ENCODE measurements around the gene MAP2K2.
A peak's percentile ranks its signal among the peaks of the same experiment; 100 is the strongest.

Gene MAP2K2

DNA sequence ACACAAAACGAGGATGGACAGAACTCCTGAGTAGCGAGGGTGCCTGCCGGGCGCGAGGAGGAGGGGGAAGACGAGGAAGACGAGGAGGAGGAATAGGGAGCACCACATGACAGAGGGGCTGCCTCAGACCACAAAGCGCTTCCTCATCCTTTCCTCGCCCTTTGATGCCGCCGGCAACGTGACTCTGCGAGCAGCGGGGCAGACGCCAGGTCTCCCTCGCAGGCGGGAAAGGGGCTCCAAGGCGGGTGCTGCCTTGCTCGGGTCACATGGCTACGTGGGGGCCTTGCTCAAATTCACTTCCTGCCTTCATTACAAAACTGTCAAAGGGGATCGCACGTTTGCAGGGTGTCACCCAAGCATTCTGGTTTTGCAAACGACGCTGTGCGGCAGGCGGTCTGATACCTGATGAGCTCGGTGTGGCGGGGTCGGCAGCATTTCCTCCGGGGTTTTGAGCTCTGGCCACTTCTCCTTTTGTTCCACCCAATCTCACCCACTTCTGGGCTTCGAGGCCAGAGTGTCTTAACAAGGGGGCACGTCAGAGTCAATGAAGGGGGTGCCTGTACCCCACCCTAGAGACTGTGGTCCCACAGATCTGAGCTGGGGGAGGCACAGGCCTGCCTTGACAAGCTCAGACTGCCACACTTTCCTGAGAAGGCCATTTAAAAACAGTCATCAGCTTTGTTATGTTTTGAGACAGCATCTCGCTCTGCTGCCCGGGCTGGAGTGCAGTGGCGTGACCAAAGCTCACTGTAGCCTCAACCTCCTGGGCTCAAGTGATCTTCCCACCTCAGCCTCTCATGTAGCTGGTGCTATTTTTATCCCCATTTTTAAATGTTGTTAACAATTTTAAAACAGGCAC is 14.9 kb downstream of the MAP2K2 start:
- no peaks in the 10 kb centered on the region for H3K27me3 ChIP-seq (ENCODE audit: control insufficient read depth, insufficient read depth, low read length)
- no peaks in the 10 kb centered on the region for H3K4me1 ChIP-seq (ENCODE audit: control insufficient read depth, insufficient read depth, low read length)
- H3K4me3 ChIP-seq (ENCODE audit: low read length), result no peak overlapping the region
- H3K9me3 ChIP-seq (ENCODE audit: control insufficient read depth, low read length), result no peaks in the 10 kb centered on the region
- H3K9ac ChIP-seq (ENCODE audit: low read length), result no peak overlapping the region
- H3K36me3 ChIP-seq (ENCODE audit: control insufficient read depth, insufficient read depth, low read length), result peaks cover 16% of the 10 kb centered on the region

DNA sequence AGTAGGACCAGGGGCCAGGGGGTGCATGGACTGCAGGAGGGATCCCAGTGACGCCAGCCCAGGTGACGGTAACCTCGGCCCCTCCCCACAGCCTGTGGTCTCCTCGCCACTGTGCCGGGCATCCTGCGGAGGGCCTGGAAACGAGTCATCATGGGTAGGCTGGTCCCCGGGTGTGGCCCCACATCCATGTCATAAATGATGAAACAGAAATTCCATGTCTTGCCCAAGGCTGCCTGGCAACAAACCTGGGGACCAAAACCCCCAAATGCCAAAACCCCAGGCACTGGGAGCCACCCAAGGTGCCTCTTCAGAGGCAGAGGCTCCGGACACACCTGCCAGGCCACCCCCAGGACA is 20.9 kb downstream of the MAP2K2 start:
- no peaks in the 10 kb centered on the region for H3K36me3 ChIP-seq (ENCODE audit: control insufficient read depth, insufficient read depth, low read length)
- H3K9ac ChIP-seq (ENCODE audit: low read length), result no peak overlapping the region
- no peak overlapping the region for H3K4me3 ChIP-seq (ENCODE audit: low read length)
- H3K4me1 ChIP-seq (ENCODE audit: control insufficient read depth, insufficient read depth, low read length), result no peaks in the 10 kb centered on the region
- no peaks in the 10 kb centered on the region for H3K9me3 ChIP-seq (ENCODE audit: control insufficient read depth, low read length)
- no peaks in the 10 kb centered on the region for H3K27me3 ChIP-seq (ENCODE audit: control insufficient read depth, insufficient read depth, low read length)

DNA sequence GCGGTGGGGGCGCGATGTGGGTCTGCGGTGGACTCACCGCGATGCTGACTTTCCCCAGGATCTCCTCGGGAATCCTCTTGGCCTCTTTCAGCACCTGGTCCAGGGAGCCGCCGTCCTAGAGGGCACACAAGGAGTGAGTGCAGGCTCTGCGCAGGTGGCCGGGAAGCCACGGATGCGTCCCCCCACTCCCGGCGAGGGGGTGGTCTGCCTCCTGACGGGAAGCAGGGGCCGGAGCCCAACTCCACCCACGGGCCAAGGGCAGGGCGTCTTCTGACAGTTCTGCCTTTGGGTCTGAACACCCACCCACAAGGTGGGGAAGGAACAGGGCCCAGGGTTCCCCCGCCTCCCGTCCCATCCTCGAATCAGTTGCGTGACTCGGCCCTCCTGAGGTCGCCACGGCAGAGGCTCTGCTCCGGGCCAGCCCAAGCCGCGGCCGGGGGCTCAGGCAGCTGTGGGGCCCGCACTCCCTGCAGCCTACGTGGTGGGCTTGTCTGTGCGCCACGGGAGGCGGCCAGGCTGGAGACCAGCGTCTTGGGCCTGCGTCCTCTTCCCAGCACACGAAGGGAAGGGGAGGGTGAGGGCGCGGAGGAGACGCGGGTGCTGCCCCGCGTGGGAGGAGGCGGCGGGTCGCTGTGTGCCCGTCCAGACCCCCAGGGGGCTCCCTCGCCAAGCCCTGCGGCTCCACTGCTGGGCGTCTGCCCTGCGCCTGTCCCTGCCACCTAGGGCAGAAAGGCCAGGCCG is 21.4 kb downstream of the MAP2K2 start:
- Histone ChIP-seq H3K36me3 (ENCODE audit: control insufficient read depth, insufficient read depth, low read length) (no peaks in the 10 kb centered on the region), H3K27me3 (ENCODE audit: control insufficient read depth, insufficient read depth, low read length) (no peaks in the 10 kb centered on the region), H3K4me1 (ENCODE audit: control insufficient read depth, insufficient read depth, low read length) (no peaks in the 10 kb centered on the region), H3K4me3 (ENCODE audit: low read length) (no peak overlapping the region), H3K9ac (ENCODE audit: low read length) (no peak overlapping the region), H3K9me3 (ENCODE audit: control insufficient read depth, low read length) (no peaks in the 10 kb centered on the region)

DNA sequence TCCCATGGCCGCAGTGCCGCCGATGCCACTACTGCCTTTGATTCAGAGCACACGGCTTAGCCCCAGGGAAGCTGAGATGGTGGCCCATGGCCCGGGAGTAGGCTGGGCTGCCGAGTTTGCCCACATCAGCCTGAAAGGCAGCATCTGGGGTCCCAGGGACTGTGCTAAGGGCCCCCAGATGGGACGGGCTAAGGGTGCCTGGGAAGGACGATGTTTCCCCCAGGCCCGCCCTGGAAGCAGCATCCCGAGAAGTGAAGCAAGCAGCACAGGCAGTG is 22.5 kb downstream of the MAP2K2 start:
- H3K4me1 ChIP-seq (ENCODE audit: control insufficient read depth, insufficient read depth, low read length), result peaks cover 4% of the 10 kb centered on the region
- no peak overlapping the region for H3K9ac ChIP-seq (ENCODE audit: low read length)
- H3K9me3 ChIP-seq (ENCODE audit: control insufficient read depth, low read length), result no peaks in the 10 kb centered on the region
- H3K36me3 ChIP-seq (ENCODE audit: control insufficient read depth, insufficient read depth, low read length), result no peaks in the 10 kb centered on the region
- no peaks in the 10 kb centered on the region for H3K27me3 ChIP-seq (ENCODE audit: control insufficient read depth, insufficient read depth, low read length)
- no peak overlapping the region for H3K4me3 ChIP-seq (ENCODE audit: low read length)

DNA sequence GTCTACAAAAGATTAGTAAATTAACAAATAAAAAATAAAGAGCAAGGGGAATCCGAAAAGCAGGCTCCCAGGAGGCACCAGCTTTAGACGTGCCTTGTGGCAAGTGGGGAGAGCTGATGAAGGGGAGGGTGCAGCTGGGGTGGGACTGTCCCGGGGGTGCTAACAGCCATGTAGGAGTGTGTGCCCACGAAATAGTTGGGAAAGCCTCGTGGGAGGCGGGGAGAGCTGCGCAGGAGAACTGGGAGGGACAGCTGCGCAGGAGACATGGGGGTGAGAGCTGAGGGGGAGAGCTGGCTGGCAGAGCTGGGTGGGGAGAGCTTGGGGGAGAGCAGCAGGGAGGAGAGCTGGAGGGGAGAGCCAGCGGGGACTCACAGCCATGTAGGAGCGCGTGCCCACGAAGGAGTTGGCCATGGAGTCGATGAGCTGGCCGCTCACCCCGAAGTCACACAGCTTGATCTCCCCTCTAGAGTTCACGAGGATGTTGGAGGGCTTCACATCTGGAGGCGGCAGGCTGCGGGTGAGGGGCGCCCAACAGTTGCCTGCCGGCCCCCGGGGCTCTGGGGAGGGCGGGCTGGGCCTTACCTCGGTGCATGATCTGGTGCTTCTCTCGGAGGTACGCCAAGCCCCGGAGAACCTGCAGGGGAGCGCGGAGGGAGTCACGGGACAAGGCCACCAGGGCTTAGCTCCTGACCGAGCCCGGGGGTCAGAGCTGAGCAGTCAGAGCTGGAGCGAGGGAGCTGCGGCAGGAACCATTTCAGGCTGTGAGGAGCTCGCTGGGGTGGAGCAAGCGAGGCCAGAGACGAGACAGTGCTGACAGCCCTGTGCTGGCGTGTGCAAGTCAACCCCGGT is 23.1 kb downstream of the MAP2K2 start:
- no peaks in the 10 kb centered on the region for H3K36me3 ChIP-seq (ENCODE audit: control insufficient read depth, insufficient read depth, low read length)
- peaks cover 9% of the 10 kb centered on the region for H3K4me1 ChIP-seq (ENCODE audit: control insufficient read depth, insufficient read depth, low read length)
- H3K9ac ChIP-seq (ENCODE audit: low read length), result no peak overlapping the region
- H3K27me3 ChIP-seq (ENCODE audit: control insufficient read depth, insufficient read depth, low read length), result no peaks in the 10 kb centered on the region
- no peaks in the 10 kb centered on the region for H3K9me3 ChIP-seq (ENCODE audit: control insufficient read depth, low read length)
- H3K4me3 ChIP-seq (ENCODE audit: low read length), result no peak overlapping the region

GRCh38 chr19:4099041-4099764 is 24.7 kb downstream of the MAP2K2 start:
- H3K9ac ChIP-seq (ENCODE audit: low read length), result no peak overlapping the region
- H3K9me3 ChIP-seq (ENCODE audit: control insufficient read depth, low read length), result no peaks in the 10 kb centered on the region
- no peaks in the 10 kb centered on the region for H3K36me3 ChIP-seq (ENCODE audit: control insufficient read depth, insufficient read depth, low read length)
- no peaks in the 10 kb centered on the region for H3K27me3 ChIP-seq (ENCODE audit: control insufficient read depth, insufficient read depth, low read length)
- peaks cover 26% of the 10 kb centered on the region for H3K4me1 ChIP-seq (ENCODE audit: control insufficient read depth, insufficient read depth, low read length)
- H3K4me3 ChIP-seq (ENCODE audit: low read length), result no peak overlapping the region

DNA sequence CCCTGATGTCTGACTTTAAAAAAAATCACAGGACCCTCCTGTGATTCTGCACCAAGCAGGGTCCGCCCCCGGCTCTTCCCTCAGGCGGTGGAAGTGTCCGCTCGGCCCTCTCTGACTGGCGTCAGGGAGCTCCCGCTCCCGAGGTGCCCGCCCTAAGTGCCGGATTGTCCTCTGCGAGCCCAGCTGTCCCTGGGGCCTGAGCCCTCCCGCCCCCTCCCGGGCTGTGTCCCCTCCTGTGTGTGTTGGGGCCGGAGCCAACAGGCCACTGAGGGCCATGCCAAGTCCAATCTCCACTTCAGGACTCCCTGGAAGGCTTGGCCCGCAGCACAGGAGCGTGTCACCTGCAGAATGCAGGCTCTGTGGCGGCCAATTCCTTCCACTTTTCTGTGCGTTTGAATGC is 25.4 kb downstream of the MAP2K2 start:
- Histone ChIP-seq H3K4me1 (ENCODE audit: control insufficient read depth, insufficient read depth, low read length) (peaks cover 31% of the 10 kb centered on the region), H3K27me3 (ENCODE audit: control insufficient read depth, insufficient read depth, low read length) (no peaks in the 10 kb centered on the region), H3K9ac (ENCODE audit: low read length) (no peak overlapping the region), H3K36me3 (ENCODE audit: control insufficient read depth, insufficient read depth, low read length) (no peaks in the 10 kb centered on the region), H3K9me3 (ENCODE audit: control insufficient read depth, low read length) (no peaks in the 10 kb centered on the region), H3K4me3 (ENCODE audit: low read length) (no peak overlapping the region)

DNA sequence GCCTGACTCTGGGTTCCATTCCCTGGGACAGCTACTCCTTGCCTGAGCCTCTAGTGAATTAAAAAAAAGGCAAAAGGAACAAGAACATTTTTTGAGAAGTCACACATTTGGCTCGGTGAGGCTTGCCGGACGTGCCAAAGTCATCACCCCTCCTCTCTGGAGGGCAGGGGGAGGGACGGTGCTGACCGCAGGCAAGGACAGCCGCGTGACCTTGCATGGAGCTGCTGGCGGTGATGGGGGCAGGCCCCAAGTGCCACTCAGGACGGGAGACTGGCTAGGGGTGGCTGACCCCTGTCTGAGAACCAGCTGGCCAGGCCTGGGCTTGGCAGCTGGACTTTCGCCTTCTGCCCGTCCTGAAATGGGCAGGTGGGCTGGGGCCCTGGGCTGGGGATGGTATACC is 26.4 kb downstream of the MAP2K2 start:
- Histone ChIP-seq H3K36me3 (ENCODE audit: control insufficient read depth, insufficient read depth, low read length) (no peaks in the 10 kb centered on the region), H3K4me1 (ENCODE audit: control insufficient read depth, insufficient read depth, low read length) (peaks cover 31% of the 10 kb centered on the region), H3K9ac (ENCODE audit: low read length) (no peak overlapping the region), H3K4me3 (ENCODE audit: low read length) (no peak overlapping the region), H3K9me3 (ENCODE audit: control insufficient read depth, low read length) (no peaks in the 10 kb centered on the region), H3K27me3 (ENCODE audit: control insufficient read depth, insufficient read depth, low read length) (no peaks in the 10 kb centered on the region)

DNA sequence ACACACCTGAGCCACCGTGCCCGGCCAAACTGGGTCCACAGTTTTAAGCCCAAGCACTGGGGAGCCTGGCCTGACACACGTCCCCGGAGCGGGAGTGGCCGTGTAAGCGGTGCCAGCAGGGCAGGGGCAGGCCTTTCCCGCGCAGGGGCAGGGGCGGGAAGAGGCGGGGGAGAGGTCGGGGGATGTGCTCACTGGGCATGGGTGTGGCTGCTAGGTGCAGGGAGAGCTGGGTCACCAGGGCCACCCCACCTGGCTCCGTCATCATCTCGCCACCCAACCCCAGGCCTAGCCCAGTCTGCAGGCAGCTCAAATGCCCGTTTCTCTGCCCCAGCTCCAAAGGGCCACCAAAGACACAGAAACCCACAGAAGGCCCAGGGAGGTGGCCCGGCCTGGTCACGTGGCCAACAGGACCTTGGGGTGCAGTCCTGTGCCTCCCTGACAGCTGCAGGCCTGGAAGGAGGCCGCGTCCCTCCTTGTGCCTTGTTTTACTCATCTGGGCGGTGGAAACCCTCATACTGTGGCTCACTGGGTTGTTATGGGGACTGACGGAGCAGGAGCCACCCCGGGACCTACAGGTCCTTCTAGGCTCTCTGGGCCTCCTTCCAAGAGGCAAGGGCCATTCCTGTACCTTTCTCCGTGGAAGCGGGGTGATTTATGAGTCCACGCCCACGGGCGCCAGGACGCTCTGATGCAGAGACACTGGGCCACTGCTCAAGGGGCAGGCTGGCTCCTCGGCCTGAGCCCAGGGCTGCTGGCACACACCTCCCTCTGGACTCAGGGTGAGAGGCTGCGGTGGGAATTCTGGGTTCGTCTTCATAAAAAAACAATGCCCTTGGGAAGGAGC is 27.7 kb downstream of the MAP2K2 start:
- Histone ChIP-seq H3K36me3 (ENCODE audit: control insufficient read depth, insufficient read depth, low read length) (no peaks in the 10 kb centered on the region), H3K27me3 (ENCODE audit: control insufficient read depth, insufficient read depth, low read length) (no peaks in the 10 kb centered on the region), H3K4me3 (ENCODE audit: low read length) (no peak overlapping the region), H3K9me3 (ENCODE audit: control insufficient read depth, low read length) (no peaks in the 10 kb centered on the region), H3K9ac (ENCODE audit: low read length) (peak overlapping the region; percentile 36), H3K4me1 (ENCODE audit: control insufficient read depth, insufficient read depth, low read length) (peaks cover 31% of the 10 kb centered on the region)

- H3K27me3 ChIP-seq (ENCODE audit: control insufficient read depth, insufficient read depth, low read length), result no peaks in the 10 kb centered on the region
- no peak overlapping the region for H3K9ac ChIP-seq (ENCODE audit: low read length)
- peaks cover 31% of the 10 kb centered on the region for H3K4me1 ChIP-seq (ENCODE audit: control insufficient read depth, insufficient read depth, low read length)
- H3K9me3 ChIP-seq (ENCODE audit: control insufficient read depth, low read length), result no peaks in the 10 kb centered on the region
- no peaks in the 10 kb centered on the region for H3K36me3 ChIP-seq (ENCODE audit: control insufficient read depth, insufficient read depth, low read length)
- H3K4me3 ChIP-seq (ENCODE audit: low read length), result no peak overlapping the region
Measured at GRCh38 chr19:4095488-4095844, 28.5 kb downstream of the MAP2K2 start.

DNA sequence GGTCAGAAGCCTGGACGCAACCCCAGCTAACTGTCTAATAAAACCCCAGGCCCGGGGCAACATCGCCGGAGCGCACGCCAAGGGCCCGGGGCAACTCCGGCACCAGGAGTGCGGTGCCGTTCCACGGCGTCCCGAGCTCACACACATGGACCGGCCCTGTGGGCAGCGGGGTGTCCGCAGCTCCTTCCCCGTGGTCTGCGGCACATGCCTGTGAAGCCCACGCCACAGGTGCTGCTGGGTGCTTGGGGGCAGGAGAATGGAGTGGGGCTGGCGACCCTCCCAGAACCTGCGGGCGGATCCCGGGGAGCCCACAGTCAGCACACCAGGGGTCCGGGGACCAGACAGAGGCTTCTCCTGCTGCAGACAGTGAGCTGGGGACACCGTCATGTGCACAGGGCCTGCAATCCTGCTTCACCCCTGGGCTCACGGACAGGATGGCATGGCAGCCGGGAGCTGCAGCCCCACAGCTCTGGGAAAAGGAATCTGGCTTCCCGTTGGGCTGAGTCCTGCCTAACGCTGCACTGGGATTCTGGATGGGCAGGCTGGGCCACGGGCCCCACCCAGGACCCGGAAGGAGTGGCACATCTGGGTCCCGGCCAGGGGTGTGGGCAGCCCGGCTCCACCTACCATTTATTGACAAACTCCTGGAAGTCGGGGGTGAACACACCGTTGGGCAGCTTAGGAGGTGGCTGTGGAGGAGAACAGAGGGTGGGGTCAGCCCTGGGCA is 29.0 kb downstream of the MAP2K2 start:
- no peak overlapping the region for H3K9ac ChIP-seq (ENCODE audit: low read length)
- H3K9me3 ChIP-seq (ENCODE audit: control insufficient read depth, low read length), result no peaks in the 10 kb centered on the region
- H3K4me1 ChIP-seq (ENCODE audit: control insufficient read depth, insufficient read depth, low read length), result peaks cover 31% of the 10 kb centered on the region
- H3K27me3 ChIP-seq (ENCODE audit: control insufficient read depth, insufficient read depth, low read length), result no peaks in the 10 kb centered on the region
- no peak overlapping the region for H3K4me3 ChIP-seq (ENCODE audit: low read length)
- no peaks in the 10 kb centered on the region for H3K36me3 ChIP-seq (ENCODE audit: control insufficient read depth, insufficient read depth, low read length)
